Measurements from ENCODE around the gene PDZD8.
"Not testable (repeated sequence)": the region's sequence is repeated elsewhere in the genome, so short reads cannot be mapped to it uniquely, and the experiment has no call there.

The PDZD8 gene

GRCh38 chr10:117294039-117294645 is 81.1 kb downstream of the PDZD8 start:
- DNase-seq (ENCODE audit: low spot score): no peak

- DNase-seq (ENCODE audit: low spot score): not testable (repeated sequence)
Observed at GRCh38 chr10:117290872-117291271, 84.4 kb downstream of the PDZD8 start.

GRCh38 chr10:117284716-117285494 is 90.3 kb downstream of the PDZD8 start:
- no peak for DNase-seq (ENCODE audit: low spot score)

- DNase-seq (ENCODE audit: low spot score): no peak
Observed at GRCh38 chr10:117277675-117278074, 97.6 kb downstream of the PDZD8 start.

- no peak for DNase-seq (ENCODE audit: low spot score)
Observed at GRCh38 chr10:117275121-117275520, 100.1 kb downstream of the PDZD8 start.

- DNase-seq (ENCODE audit: low spot score): no peak
Observed at GRCh38 chr10:117274509-117274908, 100.7 kb downstream of the PDZD8 start.

GRCh38 chr10:117273980-117274379 is 101.3 kb downstream of the PDZD8 start:
- DNase-seq (ENCODE audit: low spot score): no peak

- no peak for DNase-seq (ENCODE audit: low spot score)
Observed at GRCh38 chr10:117272195-117273076, 102.8 kb downstream of the PDZD8 start.

GRCh38 chr10:117271427-117271826 is 103.8 kb downstream of the PDZD8 start:
- DNase-seq (ENCODE audit: low spot score): no peak

GRCh38 chr10:117268907-117269306 is 106.3 kb downstream of the PDZD8 start:
- DNase-seq (ENCODE audit: low spot score): no peak

- DNase-seq (ENCODE audit: low spot score): no peak
Observed at GRCh38 chr10:117268258-117268657, 107.0 kb downstream of the PDZD8 start.

GRCh38 chr10:117266812-117267211 is 108.4 kb downstream of the PDZD8 start:
- no peak for DNase-seq (ENCODE audit: low spot score)

- DNase-seq (ENCODE audit: low spot score): no peak
Observed at GRCh38 chr10:117266400-117266799, 108.8 kb downstream of the PDZD8 start.

- DNase-seq (ENCODE audit: low spot score): no peak
Observed at GRCh38 chr10:117264782-117265181, 110.5 kb downstream of the PDZD8 start.

- no peak for DNase-seq (ENCODE audit: low spot score)
Observed at GRCh38 chr10:117262903-117263293, 112.3 kb downstream of the PDZD8 start.

- DNase-seq (ENCODE audit: low spot score): no peak
Observed at GRCh38 chr10:117262291-117262902, 112.8 kb downstream of the PDZD8 start.

- no peak for DNase-seq (ENCODE audit: low spot score)
Observed at GRCh38 chr10:117261501-117261900, 113.7 kb downstream of the PDZD8 start.

GRCh38 chr10:117260084-117260483 is 115.2 kb downstream of the PDZD8 start:
- DNase-seq (ENCODE audit: low spot score): no peak

GRCh38 chr10:117259279-117259678 is 116.0 kb downstream of the PDZD8 start:
- DNase-seq (ENCODE audit: low spot score): no peak

GRCh38 chr10:117257721-117258120 is 117.5 kb downstream of the PDZD8 start:
- DNase-seq (ENCODE audit: low spot score): no peak

- no peak for DNase-seq (ENCODE audit: low spot score)
Observed at GRCh38 chr10:117256910-117257309, 118.3 kb downstream of the PDZD8 start.

GRCh38 chr10:117255835-117256460 is 119.3 kb downstream of the PDZD8 start:
- DNase-seq (ENCODE audit: low spot score): no peak
